NCI-H2029 (cell line): ENCODE results near the gene VASN.

Source experiments
- DNase-seq: peaks from one replicate; lab custom pipeline; 2025; lab: John Stamatoyannopoulos, UW

The VASN gene

DNA sequence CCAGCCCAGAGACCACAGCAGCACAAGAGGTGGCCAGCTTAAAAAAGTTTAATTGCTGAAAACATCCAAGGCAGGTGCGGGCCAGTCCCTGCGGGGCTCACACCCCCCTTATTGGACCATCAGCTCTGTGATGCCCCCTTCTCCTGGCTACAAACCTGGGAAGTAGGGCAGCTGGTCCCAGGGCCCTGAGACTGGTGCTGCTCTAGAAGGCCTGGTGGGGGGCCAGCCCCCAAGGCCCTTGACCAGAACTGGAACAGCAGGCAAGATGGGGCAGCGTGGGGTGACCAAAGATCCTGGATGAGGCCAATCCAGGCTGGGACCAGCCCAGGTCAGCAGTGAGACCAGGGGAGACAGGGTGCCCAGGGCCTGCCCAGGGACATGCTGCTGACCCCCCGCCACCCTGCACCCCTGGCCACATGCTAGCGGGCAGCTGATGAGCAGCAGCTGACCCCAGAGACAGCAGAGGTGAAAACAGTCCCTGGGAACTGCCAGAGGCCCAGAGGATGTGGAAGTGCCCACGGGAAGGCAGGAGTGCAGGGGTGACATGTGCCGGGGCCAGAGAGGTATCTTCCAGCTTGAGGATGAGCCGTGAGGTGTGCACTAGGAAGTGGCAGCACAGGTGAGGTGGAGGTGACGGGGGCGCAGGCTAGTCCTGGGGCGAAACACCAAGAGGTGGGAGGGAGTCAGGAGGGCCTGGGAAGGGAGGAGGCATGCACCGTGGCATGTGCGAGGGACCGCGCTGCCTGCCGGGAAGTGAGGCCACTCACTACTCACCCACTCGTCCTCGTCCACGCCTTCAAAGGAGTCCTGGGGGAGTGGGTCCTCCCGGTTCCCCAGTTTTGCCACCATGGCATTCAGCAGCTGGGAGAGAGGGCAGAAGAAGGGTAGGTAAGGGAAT, 16.9 kb upstream of the VASN start:
- DNase-seq = no peak

- no peak for DNase-seq
These were observed 14.8 kb upstream of the VASN start for GRCh38 chr16:4356820-4357219.

DNA sequence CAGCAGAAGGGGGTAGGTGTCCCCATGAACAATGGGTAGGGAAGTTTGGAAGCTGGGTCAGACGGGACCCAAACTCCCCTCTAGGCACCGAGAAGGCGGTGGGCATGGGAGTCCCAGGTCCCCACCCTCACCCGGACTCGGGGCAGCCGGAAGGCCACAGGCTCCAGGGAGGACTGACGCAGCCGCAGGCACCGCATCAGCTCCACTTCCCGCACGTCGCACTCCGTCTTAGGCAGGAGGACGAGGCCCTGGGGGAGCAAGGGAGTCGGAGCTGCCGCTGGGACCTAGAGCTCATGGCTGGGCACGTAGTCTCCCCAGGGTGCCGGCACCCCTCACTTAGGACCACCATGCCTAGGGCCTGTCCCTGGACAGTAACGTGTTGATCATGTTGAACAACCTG, 13.4 kb upstream of the VASN start:
- DNase-seq = no peak

GRCh38 chr16:4358831-4359561, 12.7 kb upstream of the VASN start:
- no peak for DNase-seq

DNA sequence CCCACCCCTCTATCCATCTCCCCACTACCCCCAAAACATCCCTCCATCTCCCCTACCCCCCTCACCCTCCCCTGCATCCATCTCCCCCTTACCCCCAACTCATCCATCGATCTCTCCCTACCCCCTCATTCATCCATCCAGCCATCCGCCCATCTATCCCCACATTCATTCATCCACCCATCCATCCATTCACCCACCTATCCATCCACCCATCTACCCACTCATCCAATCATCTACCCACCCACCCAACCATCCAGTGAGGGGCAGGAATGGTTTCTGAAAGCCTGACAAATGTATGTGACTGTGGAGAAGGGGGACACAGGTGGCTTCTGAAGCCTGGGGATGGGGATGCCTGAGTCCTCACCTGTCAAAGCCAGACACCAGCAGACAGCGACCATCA, 11.7 kb upstream of the VASN start:
- DNase-seq = no peak

DNA sequence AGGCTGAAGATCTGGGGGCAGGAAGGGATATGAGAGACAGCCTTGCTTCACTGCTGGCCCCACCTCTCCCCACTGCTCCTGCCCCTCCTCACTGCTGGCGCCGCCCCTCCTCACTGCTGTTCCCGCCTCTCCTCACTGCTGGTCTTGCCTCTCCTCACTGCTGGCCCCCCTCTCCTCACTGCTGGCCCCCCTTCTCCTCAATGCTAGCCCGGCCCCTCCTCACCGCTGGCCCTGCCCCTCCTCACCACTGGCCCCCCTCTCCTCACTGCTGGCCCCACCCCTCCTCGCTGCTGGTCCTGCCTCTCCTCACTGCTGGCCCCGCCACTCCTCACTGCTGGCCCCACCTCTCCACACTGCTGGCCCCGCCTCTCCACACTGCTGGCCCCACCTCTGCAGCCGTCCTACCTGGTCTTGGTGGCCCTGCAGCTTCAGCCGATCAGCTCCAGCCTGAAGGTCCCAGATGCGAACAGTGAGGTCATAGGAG, 11.1 kb upstream of the VASN start:
- no peak for DNase-seq

DNA sequence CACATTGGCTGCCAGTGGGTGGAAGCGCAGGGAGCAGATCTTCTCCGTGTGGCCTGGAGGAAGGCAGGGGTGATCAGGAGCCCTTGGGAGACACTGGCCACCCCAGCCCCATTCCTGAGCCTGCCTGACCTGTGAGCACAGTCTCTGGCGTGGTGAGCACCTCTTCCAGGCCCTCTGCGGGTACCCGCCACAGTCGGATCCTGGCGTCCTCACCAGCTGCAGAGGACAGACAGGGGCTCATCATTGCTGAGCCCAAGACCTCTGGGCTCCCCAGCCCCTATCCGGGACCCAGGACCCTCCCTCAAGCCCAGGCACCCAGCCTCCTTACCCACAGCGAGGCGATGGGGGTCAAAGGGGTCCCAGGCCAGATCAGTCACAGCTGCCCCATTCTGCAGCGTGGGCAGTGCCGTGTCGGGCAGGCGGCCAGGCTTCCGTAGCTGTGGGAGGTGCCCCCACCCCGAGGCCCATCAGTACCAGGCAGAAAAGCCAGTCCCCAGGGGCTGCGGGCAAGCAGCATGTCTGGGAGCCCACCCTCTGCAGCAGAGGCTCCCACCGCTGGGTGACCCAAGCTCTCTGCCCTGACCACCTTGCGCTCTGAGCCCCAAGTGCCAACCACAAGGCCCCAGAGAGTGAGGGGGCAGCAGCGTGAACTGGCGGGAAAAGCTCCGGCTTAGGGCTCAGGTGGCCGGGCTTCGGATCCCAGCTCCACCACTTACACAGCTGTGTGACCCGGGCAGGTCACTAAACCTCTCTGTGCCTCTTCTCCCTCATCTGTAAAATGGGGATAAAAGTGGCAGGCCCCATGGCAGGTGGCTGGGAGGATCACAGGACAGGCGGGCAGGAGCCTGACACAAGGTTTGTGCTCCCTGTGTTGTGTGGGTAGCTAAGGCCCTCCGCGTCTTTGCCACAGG, 10.4 kb upstream of the VASN start:
- DNase-seq = no peak

- DNase-seq = no peak
These were observed 9.7 kb upstream of the VASN start for GRCh38 chr16:4361944-4362311.

- DNase-seq = no peak
These were observed 9.0 kb upstream of the VASN start for GRCh38 chr16:4362476-4363135.

- no peak for DNase-seq
These were observed 7.2 kb upstream of the VASN start for GRCh38 chr16:4364196-4365013.

GRCh38 chr16:4365014-4365406, 6.6 kb upstream of the VASN start:
- DNase-seq = no peak

GRCh38 chr16:4365615-4366014, 6.0 kb upstream of the VASN start:
- no peak for DNase-seq

DNA sequence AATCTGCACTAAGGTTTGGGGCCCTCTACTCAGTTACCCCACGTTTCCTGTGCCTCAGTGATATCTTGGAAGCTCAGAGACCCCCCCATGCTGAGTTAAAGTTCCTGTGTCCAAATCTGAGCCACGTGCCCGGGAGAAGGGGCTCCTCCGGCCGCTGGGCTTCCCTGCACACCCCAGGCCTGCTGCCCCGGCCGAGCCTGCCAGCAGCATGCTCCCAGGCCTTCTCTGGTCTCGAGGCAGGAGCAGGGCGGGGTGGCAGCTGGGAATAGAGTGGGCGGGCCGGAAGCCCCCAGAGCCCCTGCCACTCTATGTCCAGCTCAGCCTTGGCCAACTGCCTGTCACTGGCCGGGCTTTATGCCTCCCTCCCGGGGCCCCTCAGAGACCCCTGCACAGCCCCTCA, 5.6 kb upstream of the VASN start:
- DNase-seq = no peak

DNA sequence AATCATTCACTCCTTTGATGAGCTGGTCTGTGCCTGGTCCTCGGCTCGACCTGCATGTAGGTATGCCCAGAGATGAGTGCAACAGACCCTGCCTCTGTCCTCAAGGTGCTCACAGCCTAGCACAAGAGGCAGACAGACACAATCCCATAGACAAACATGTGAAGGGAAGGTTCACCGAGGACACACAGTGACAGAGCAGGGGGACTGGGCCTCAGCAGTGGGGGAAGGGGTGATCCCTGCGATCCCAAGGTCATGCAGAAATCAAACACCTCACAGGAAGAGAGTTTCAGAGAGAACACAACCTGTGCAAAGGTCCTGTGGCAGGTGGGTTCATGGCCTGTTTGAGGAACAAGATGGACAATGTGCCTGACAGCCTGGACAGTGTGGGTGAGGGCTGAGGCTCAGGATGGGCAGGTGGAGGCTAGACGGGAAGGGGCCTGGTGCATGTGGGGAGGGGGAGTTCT, 4.2 kb upstream of the VASN start:
- no peak for DNase-seq

DNA sequence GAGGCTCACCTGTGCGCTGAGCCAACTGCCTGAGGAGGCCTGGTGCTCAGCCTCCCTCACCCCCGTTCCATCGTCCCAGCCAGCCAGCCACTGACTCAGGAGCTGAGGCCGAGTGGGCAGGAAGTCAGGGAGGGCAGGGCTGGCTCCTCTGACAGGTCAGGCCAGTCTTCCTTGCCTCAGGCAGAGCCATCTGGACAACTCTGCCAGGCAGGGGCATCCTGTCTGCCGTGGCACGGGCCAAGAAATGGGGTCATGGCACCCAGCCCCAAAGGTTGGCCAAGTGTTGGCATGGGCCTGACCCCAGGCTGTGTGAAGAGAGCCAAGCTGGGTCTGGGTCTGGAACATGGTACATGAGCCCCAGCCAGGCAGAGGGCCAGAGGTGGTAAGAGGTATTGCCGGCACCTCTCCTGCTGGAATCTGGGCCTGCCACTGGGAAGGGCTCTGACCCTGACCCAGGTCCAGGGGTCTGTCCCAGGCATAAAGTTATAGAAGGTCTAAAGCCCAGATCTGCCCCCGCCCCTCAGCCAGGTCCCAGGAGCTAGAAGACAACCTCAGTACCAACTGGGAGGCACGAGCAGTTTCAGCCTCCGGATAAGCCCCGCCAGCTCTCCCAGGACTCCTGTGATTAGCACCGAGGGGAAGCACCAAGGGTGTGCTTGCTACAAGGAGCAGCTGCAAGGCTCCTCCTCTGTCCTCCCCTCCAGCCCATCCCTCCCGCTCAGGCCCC, 2.5 kb upstream of the VASN start:
- no peak for DNase-seq

- no peak for DNase-seq
These were observed 1.5 kb upstream of the VASN start for GRCh38 chr16:4370151-4370550.

DNA sequence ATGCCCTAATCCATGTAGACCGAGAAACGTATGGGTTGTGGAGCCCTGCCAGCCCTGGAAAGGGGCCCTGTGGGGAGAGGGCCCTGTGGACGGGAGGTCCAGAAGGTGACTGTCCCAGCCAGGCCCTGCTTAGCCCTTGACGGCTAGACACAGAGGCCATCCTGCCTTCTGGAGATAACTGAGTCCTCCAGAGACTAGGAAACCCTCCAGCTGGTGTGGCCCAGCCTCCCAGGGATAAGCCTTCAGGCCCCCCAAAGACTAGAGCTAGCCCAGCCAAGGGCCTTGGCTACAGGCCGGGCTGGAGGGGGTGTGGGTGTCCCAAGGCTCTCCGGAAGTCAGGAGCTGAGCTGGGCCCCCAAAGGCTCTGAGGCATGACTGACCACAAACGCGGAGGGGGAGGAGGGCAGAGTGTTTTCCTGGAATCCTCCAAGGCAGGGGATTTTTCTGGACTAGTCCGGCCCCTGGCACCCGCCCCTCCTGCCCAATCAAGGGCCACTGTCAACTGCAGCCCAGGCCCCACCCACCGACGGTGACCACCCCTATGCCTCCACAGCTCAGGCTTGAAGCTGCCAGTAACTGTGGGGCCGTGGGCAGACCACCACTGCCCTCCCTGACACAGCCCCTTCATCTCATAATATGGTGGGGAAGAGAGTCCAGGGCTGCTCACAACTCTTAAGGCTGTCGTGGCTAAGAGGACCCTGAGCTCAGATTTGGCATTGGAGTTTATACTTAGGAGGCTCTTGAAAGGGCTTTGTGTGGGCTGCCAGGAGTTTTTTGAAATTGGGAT, 885 bp upstream of the VASN start:
- DNase-seq = no peak

DNA sequence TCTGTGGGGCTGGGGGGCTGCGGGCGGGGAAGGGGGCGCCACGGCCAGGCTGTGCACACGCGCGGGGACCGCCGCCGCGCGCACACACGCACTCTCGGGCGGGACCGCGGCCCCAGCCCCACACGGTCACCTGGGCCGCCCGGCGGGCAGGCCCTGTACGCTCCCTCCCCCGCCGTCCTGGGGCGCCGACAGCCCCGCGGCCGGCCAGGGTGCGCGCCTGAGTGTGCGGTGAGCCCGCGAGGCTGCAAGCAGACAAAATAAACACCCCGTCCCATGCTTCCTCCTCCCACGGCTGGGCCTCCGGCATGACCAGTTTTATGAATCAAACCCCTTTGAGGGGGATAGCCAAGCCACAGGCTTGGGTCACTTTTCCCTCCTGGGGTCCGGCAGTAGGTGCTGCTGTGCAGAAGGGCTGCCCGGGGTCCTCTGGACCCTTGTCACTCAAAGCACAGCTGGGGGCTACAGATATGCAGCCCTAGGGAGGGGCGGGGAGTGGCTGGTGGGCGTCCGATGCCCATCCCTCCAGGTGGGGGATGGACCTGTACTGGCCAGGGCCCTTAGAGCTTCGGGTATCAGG, 441 bp downstream of the VASN start:
- DNase-seq = no peak
